ENCODE measurements around the gene MYL12B.

MYL12B gene

DNA sequence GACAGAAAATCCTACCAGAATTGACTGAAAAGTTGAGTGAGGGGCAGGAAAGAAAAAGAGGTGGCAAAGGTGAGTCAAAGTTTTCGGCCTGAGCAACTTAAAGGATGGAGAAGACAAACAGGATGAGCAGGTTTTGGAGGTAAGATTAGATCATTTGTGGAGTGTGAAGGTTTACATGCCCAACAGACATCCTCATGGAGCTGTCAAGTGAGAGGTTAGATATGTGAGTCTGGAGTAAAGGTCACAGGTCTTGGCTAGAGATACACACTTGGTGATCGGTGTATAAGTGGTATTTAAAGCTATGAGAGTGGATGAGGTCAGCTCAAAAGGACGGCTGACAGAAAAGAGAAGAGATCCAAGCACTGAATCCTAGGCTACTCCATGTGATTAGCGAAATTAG is 25.5 kb upstream of the MYL12B start:
- no peak for DNase-seq

GRCh38 chr18:3238742-3239141 is 23.2 kb upstream of the MYL12B start:
- DNase-seq: no peak

DNA sequence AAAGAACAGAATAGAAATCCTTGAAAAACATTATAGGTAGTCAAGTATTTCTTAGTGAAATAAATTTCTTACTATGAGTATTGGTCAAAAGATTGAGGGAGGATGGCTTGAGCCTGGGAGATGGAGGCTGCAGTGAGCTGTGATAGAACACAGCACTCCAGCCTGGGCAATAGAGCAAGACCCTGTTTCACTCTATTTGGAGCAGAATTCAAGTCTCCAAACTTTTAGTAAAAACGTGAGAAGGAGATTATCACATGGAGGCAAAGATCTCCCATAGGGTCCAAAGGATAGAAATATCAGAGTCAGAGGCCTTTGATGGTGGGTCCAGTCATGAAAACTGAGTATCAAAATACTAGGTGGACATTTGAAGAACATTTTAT is 16.8 kb upstream of the MYL12B start:
- DNase-seq: no peak

DNA sequence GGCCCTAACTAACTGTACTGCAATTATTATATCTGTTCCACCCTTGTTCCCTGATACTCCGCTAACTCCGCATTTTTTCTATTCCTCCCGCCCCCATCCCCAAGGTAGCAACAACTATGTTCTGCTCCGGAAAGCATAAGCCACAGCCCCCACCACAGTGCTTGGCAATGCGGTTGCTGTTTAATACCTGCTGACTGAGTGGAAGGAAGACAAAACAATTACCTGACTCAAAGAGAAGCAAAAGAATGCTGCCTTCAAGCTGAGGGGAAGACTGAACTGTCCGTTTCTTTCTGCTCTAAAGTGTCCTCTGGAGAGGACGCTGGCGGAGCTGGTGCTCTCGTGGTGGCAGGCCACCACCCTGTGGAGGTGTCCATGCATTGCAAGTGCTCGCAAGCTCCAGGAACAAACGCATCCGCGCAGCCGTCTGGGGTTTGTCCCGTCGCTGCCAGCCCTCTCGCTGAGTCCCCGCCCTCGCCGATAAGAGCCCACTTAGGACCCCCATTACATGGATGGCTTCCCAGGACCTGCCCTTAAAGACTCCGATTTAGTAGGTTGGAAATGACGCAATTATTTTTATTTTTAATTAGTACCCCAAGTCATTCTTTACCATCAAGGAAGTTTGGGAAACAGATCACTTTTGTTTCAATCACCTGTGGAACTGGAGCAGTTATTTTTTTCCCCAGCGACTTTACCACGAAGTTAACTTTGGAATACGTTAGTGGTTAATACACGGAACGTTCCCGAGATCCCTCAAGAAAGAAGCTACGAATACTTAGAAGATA is 15.9 kb upstream of the MYL12B start:
- peak; percentile 20 for DNase-seq

DNA sequence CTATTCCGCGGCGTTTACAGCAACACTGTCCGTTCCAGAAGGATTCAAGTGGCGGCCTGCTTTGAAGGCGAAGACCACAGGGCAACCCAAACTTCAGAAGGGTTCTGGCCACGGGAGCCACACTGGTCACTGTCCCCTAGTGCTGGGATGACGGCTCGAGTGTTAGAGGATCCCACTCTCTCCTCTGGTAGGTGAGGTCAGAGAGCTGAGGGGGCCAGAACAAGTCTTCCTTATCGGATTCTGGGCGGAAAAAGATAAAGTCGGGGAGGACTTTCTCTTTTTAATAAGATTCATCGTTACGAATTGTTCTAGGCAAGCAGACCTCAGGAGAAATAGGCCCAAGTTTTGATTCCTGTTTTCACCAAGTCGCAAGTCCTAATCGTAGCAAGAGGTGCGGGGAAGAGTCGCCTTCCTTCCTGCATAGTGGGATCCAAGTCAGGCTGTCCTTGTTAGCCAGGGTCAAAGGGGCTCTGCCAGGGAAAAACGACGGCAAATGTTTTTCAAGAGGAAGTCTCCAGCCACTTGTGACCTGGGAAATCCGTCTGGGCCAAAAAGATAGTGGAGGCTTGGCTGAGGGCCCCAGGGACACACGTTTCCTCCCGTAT is 15.2 kb upstream of the MYL12B start:
- DNase-seq: no peak

DNA sequence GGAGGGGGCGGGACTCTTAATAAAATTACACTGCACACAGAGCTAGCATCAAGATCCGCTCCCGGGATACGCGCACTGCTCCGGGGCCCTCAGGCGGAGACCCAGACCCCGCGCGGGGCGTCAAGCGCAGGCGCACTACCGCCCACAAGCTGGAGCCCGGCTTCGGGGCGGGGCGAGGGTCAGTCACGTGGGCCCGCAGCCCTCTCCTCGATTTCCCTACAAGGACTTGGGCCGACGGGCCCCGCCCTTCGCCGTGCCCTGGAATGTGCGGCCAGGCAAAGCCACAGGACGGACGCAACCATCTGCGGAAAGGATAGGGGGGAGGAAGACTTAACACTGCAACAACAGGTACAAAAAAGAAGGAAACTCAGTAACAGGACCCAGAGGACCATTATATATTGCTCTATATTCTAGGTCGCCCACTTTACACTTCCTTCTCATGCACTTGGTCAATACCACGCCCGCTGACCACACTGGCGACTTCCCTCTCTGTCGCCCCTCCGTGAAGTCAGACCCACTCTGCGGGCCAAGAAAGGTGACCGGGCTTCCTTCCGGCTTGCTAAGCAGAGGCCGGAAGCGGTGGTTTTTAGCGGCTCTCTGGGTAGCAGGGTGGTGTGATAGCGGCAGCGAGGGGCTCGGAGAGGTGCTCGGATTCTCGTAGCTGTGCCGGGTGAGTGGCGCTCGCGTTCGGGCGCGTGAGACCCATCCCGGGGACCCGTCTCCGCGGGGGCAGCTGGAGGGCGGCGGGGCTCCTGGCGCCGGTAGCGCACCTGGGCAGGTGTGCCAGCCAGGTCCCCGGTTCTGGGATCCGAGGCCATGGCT is 14.5 kb upstream of the MYL12B start, which contains the start of gene MYL12A:
Gene MYL12A (plus strand): TSS at position 562 of the 822 bp plus-strand sequence. CDS start 5,447 bp downstream, outside the sequence.
- DNase-seq: peak; percentile 69

GRCh38 chr18:3248062-3248657 is 13.8 kb upstream of the MYL12B start:
- DNase-seq: no peak

DNA sequence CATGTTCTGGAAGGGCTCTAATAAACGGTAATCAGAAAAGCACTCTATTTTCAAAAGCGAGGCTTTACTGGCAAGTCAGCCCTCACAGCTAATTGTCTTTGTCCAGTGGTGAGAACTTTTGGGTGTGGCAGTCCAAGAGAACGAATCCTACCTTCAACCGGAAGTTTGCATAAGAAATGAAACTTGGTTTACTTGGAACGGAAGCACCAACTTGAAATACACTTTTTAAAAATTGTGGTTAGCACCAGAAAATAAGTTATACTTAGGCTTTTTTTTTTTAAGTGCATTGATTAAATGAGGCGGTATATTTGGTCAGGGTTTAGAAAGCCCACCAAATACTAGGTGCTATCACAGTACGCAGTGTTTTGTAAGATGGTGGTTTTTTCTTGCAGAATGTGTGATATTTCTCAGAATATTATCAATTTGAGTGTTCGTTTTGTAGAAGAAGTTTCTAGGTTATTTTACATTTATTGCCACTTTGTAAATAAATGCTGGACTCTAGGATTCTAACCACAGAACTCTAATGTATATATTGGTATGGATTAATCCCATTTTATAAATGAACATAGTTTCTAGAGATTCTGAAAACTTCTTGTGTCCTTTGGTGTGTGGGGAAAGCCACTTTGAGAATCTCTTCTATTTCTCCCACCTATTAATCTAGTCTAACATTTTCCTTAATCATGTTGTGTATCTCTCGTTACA is 13.1 kb upstream of the MYL12B start:
- DNase-seq: no peak

GRCh38 chr18:3250237-3251107 is 11.5 kb upstream of the MYL12B start:
- no peak for DNase-seq

GRCh38 chr18:3251249-3251962 is 10.5 kb upstream of the MYL12B start:
- no peak for DNase-seq

DNA sequence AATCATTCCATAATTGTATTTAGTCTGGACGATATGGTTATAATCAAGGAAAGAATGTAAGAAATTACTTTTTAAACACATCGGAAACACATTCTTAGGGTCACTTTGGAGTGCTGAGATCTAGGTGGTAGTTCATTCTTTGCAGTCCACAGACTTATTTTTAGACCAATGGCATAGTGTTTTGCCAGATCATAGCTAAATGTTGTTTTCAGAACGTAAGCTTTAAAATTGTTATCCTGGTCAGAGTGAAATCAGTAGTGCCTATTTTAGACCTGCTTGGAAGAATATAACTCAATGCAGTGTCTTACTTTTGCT is 10.0 kb upstream of the MYL12B start:
- DNase-seq: no peak

GRCh38 chr18:3252843-3253242 is 9.1 kb upstream of the MYL12B start:
- DNase-seq: no peak

GRCh38 chr18:3254725-3255124 is 7.2 kb upstream of the MYL12B start:
- DNase-seq: no peak

DNA sequence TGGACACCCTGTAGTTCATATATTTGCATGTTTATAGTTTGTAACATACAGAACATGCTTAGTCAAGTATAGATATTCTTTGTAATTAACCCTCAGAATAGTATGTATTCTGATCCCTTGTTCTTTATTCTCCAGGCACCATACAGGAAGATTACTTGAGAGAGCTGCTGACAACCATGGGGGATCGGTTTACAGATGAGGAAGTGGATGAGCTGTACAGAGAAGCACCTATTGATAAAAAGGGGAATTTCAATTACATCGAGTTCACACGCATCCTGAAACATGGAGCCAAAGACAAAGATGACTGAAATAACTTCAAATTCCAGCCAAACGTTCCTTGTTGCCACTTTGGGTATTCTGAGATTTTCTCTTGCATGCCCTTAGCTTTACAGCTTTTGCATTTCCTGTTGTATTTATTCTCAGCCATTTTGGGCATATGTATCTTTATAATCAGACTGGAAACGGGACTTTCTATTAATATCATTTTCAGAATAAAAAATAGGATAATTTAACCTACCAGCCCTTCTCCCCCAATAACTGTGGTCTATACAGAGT is 6.2 kb upstream of the MYL12B start:
- no peak for DNase-seq

DNA sequence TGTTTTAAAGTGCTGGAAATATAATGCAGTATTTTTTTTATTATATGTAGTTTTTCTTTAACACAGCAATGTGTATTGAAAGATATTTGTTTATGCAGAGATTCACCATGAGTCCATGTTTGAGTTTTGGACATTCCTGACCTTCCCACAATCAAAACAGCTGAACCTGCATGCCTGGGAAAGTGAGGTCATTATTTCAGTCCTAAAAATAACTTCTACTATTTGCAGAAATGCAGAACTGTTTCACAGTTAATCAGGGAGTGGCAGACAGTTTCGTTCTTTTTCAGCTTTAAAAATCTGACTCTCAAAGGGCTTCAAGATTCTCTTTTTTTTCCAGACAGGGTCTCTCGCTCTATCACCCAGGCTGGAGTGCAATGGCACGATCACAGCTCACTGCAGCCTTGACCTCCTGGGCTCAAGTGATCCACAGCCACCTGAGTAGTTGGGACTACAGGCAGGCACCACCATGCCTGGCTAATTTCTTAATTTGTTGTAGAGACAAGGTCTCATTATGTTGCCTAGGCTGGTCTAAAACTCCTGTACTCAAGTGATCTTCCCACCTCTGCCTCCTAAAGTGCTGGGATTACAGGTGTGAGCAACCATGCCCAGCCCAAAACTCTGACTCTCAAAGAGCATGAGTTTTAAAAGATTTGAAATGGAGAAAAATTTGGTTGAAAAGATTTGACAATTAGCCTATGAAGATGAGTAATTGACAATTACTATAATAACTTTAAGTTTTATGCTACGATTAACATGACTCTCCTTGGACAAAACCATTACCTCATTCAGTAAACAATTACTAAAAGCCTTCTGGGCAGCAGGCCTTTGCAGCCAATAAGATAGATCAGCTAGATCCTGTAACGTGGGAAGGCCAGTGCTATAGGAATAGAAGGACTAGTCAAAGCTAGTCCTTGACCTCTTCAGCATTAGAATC is 5.0 kb upstream of the MYL12B start:
- no peak for DNase-seq

- no peak for DNase-seq
Measured at GRCh38 chr18:3257627-3258120, 4.3 kb upstream of the MYL12B start.

GRCh38 chr18:3260995-3261372 is 949 bp upstream of the MYL12B start:
- no peak for DNase-seq

- no peak for DNase-seq
Measured at GRCh38 chr18:3262234-3263131, 550 bp downstream of the MYL12B start.
